ENCODE data around the gene DCST1. TPM values are rescaled to one million over a fixed set of nuclear protein-coding genes. Genes with fewer than 3 reads are reported as not detected.

Gene DCST1
- total and polyA plus RNA-seq, 2 of the 13 experiments (the other 11 are each of a cell fraction or from before 2014, with no cell fraction given), result 0.04 TPM; not detected in 1

- TF ChIP-seq NFE2L2 (IDR thresholded peaks at IDR 0.05; ENCODE audit: low read length) (no peak), ZNF512B (CRISPR knock-in tag; IDR thresholded peaks at IDR 0.05; ENCODE audit: borderline replicate concordance) (no peak), NCOA1 (CRISPR knock-in tag; IDR thresholded peaks at IDR 0.05) (no peak; the same call in 1 of the 2 replicates), FOXK2 (IDR thresholded peaks at IDR 0.05) (no peak), ZNF280D (CRISPR knock-in tag; IDR thresholded peaks at IDR 0.05) (no peak), MIER2 (CRISPR knock-in tag; IDR thresholded peaks at IDR 0.05) (no peak), ZNF564 (CRISPR knock-in tag; IDR thresholded peaks at IDR 0.05) (no peak), ZNF766 (CRISPR knock-in tag; IDR thresholded peaks at IDR 0.05; ENCODE audit: borderline replicate concordance) (no peak), THAP8 (CRISPR knock-in tag; IDR thresholded peaks at IDR 0.05; ENCODE audit: borderline replicate concordance) (no peak), ZNF274 (CRISPR knock-in tag; IDR thresholded peaks at IDR 0.05) (no peak; the same call in 1 of the 2 replicates), ZNF687 (CRISPR knock-in tag; IDR thresholded peaks at IDR 0.05) (peak; percentile 65), FOXO4 (CRISPR knock-in tag; conservative IDR thresholded peaks at IDR 0.05) (no peak), NAIF1 (CRISPR knock-in tag; IDR thresholded peaks at IDR 0.05; ENCODE audit: borderline replicate concordance) (no peak), MED1 (CRISPR knock-in tag; IDR thresholded peaks at IDR 0.05) (peak; percentile 42; the same call in 1 of the 2 replicates), GATAD2A (CRISPR knock-in tag; IDR thresholded peaks at IDR 0.05) (no peak), CENPX (CRISPR knock-in tag; IDR thresholded peaks at IDR 0.05) (no peak), NPAS2 (CRISPR knock-in tag; IDR thresholded peaks at IDR 0.05; ENCODE audit: borderline replicate concordance) (no peak), POLR2A (IDR thresholded peaks at IDR 0.05; ENCODE audit: insufficient read depth in 1 of 2, low read depth in 2 of 2, low read length in 2 of 2) (peak; percentile 81 to 95), NFKBIZ (CRISPR knock-in tag; IDR thresholded peaks at IDR 0.05) (no peak)
These were observed 30.0 kb downstream of the DCST1 start, which contains the start of gene EFNA4 (continued) for GRCh38 chr1:155063550-155064110.
